Natural killer cell (primary cell): ENCODE results near the gene AQP12A. TPM values are rescaled to one million over a fixed set of nuclear protein-coding genes. Genes with fewer than 3 reads are reported as not detected.
"Not testable (repeated sequence)": the region's sequence is repeated elsewhere in the genome, so short reads cannot be mapped to it uniquely, and the experiment has no call there.

Source experiments
- ATAC-seq, 3 donors: fragments of 150-1000 bp in 2 of 3; fragments of 200-7000 bp in 1 of 3; cut with Tn5 transposase; 1 replicate in 1 of 3; 2 replicates in 2 of 3; pipeline ENCODE4 v1.10.0; 2021; ENCODE audit warnings: mild to moderate bottlenecking in 2 of 3, moderate library complexity in 2 of 3
- DNase-seq, 2 donors: peaks; one replicate each; pipeline versions ENCODE4 v3.0.0 to v3.0.0-alpha.2; 2013 to 2021; ENCODE audit warnings: mixed read lengths in 1 of 2
- H3K27ac ChIP-seq: one replicate; pipeline ENCODE4 v1.5.1; 2013; ENCODE audit warnings: mild to moderate bottlenecking, low read length
- H3K27me3 ChIP-seq: one replicate; pipeline ENCODE4 v1.6.1; 2013; ENCODE audit warnings: low read length; ENCODE audit not compliant: control insufficient read depth, insufficient read depth
- H3K36me3 ChIP-seq: one replicate; pipeline ENCODE4 v1.6.1; 2013; ENCODE audit warnings: low read length; ENCODE audit not compliant: control insufficient read depth, insufficient read depth
- H3K4me1 ChIP-seq: one replicate; pipeline ENCODE4 v1.6.1; 2013; ENCODE audit warnings: low read length; ENCODE audit not compliant: control insufficient read depth, insufficient read depth
- H3K4me3 ChIP-seq: one replicate; pipeline ENCODE4 v1.5.1; 2013; ENCODE audit warnings: low read length
- H3K9me3 ChIP-seq: one replicate; pipeline ENCODE4 v1.6.1; 2013; ENCODE audit warnings: low read length; ENCODE audit not compliant: control insufficient read depth, insufficient read depth
- H3K27ac Mint-ChIP-seq, 2 donors: one replicate each; pipeline ENCODE4 v1.8.0; 2022; ENCODE audit warnings: mild to moderate bottlenecking in 2 of 2, mixed read lengths in 2 of 2, moderate library complexity in 1 of 2
- H3K27me3 Mint-ChIP-seq, 2 donors: one replicate each; pipeline ENCODE4 v1.8.0; 2022; ENCODE audit warnings: low read depth in 2 of 2, mixed read lengths in 2 of 2
- H3K36me3 Mint-ChIP-seq: one replicate; pipeline ENCODE4 v1.8.0; 2022; ENCODE audit warnings: mixed read lengths
- H3K4me1 Mint-ChIP-seq, 2 donors: one replicate each; pipeline ENCODE4 v1.8.0; 2022; ENCODE audit warnings: mixed read lengths in 2 of 2
- H3K4me3 Mint-ChIP-seq: one replicate; pipeline ENCODE4 v1.8.0; 2022; ENCODE audit warnings: mild to moderate bottlenecking, moderate library complexity, mixed read lengths
- H3K9me3 Mint-ChIP-seq, 2 donors: one replicate each; pipeline ENCODE4 v1.8.0; 2022; ENCODE audit warnings: mixed read lengths in 2 of 2
- WGBS: methylation state at CpG from one replicate; pipeline ENCODE4 v1.1.7; 2013; ENCODE audit warnings: missing lambda C conversion rate; ENCODE audit not compliant: insufficient coverage; 5-methylcytosine and 5-hydroxymethylcytosine counted together
- intact Hi-C: fragments of 100-400 bp; cut with micrococcal nuclease; formaldehyde crosslinking; loops from one replicate; pipeline ENCODE4 v1.14.2; 2022
- total RNA-seq, 4 donors: library from RNA; stranded (reverse); fragments of 120-200 nt in 1 of 4; gene quantifications; one replicate each; pipeline versions ENCODE4 v1.2.3 to v1.2.4, GENCODE V29; 2013 to 2022
- TF ChIP-seq, protein P1 (sequence below): fragments of 200-600 bp; IDR thresholded peaks from one replicate; pipeline ENCODE4 v1.8.0; 2022; ENCODE audit warnings: antibody characterized with exemption

AQP12A gene
- total RNA-seq, 3 donors from 2014 or later (not counting 1 experiment from before 2014, with no cell fraction given): not detected

DNA sequence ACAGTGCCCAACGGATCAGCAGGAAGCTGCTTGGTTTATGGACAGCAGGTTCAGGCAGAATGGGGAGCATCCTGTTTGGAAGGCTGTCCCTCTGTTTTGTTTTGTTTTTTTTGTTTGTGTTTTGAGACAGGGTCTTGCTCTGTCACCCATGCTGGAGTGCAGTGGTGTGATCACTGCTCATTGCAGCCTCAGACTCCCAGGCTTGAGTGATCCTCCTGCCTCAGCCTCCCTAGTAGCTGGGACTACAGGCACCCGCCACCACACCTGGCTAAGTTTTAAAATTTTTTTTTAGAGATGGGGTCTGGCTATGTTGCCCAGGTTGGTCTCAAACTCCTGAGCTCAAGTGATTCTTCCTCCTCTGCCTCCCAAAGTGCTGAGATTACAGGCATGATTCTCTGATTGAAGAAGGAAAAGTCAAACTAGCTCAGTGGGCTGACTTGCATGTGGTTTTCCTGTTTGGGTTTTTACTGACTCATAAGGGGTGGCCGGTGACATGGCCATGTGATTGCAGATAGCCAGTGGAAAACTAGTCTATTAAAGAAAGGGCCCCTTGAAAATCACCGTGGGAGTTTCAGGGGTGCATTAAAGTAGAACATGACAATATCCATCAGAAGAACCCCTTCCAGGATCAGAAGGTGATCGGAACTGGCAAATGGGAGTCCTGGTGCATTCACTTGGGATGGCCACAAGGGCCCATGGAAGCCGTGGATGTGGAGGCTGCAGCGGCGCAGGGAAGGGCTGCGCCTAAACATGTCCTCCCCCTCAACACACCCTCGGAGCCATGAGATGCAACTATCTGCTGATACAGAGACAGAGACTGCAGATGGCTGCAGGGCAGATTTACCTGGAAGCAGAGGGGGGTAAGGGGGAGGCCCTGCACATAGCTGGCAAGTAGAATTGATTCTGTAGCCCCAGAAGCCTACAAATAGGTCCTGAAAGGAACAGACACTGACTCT lies 35.5 kb upstream of the AQP12A start:
- Mint-ChIP-seq H3K4me3 (peak overlapping the region; percentile 13), H3K27me3 (peaks cover 17 to 25% of the 10 kb centered on the region in 2 donors), H3K27ac (peak overlapping the region; percentile 50 to 82), H3K36me3 (no peaks in the 10 kb centered on the region), H3K9me3 (no peaks in the 10 kb centered on the region), H3K4me1 (peaks cover 9 to 21% of the 10 kb centered on the region in 2 donors)
- intact Hi-C loops: loop anchor here (5.0 kb wide), 1 partner anchor 34 kb away; no protein-coding TSS in a partner anchor
- ATAC-seq (peak; percentile 85 to 99 (median 97)), DNase-seq (peak in 1 of 2 donors; percentile 39)
- WGBS: 52% methylated on average over 7 of the region's 10 CpGs
- H3K4me3 ChIP-seq: no peak overlapping the region
- H3K27me3 ChIP-seq: no peaks in the 10 kb centered on the region
- TF ChIP-seq, protein P1, sequence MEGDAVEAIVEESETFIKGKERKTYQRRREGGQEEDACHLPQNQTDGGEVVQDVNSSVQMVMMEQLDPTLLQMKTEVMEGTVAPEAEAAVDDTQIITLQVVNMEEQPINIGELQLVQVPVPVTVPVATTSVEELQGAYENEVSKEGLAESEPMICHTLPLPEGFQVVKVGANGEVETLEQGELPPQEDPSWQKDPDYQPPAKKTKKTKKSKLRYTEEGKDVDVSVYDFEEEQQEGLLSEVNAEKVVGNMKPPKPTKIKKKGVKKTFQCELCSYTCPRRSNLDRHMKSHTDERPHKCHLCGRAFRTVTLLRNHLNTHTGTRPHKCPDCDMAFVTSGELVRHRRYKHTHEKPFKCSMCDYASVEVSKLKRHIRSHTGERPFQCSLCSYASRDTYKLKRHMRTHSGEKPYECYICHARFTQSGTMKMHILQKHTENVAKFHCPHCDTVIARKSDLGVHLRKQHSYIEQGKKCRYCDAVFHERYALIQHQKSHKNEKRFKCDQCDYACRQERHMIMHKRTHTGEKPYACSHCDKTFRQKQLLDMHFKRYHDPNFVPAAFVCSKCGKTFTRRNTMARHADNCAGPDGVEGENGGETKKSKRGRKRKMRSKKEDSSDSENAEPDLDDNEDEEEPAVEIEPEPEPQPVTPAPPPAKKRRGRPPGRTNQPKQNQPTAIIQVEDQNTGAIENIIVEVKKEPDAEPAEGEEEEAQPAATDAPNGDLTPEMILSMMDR: no peak
- H3K4me1 ChIP-seq: peaks cover 18% of the 10 kb centered on the region
- H3K36me3 ChIP-seq: no peaks in the 10 kb centered on the region
- no peaks in the 10 kb centered on the region for H3K9me3 ChIP-seq
- no peak overlapping the region for H3K27ac ChIP-seq

GRCh38 chr2:240659883-240660282 lies 31.8 kb upstream of the AQP12A start:
- H3K36me3 Mint-ChIP-seq, H3K9me3 Mint-ChIP-seq, H3K27ac Mint-ChIP-seq, H3K4me3 Mint-ChIP-seq, DNase-seq, ATAC-seq, H3K4me3 ChIP-seq, H3K9me3 ChIP-seq, H3K27me3 ChIP-seq, H3K36me3 ChIP-seq, H3K27ac ChIP-seq: not testable (repeated sequence)
- intact Hi-C loops: loop anchor here (5.0 kb wide), 1 partner anchor 38 kb away; no protein-coding TSS in a partner anchor
- H3K4me1 ChIP-seq: peaks cover 18% of the 10 kb centered on the region
- Mint-ChIP-seq H3K4me1 (peaks cover 9 to 15% of the 10 kb centered on the region in 2 donors), H3K27me3 (peaks cover 23 to 26% of the 10 kb centered on the region in 2 donors)
- WGBS: 100% methylated on average over 4 of the region's 7 CpGs

DNA sequence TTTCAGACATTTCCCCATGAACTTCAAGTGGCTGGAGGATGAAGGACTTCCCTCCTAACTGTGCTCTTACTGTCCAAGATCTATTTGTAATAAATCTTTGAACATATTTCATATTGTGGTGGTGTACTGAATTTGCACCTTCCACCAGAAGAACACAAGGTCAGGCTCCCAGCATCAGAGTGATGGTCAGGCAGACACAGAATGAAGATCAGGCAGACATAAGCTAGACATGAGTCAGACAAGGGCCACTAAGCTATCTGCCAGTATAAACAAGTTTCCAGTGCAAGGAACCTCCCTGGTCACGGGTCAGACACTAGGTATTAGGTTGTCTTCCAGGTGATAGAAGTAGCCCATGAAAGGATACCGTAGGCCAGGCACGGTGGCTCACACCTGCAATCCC lies 29.0 kb upstream of the AQP12A start:
- Histone ChIP-seq H3K27ac (no peak overlapping the region), H3K4me1 (no peaks in the 10 kb centered on the region), H3K4me3 (no peak overlapping the region), H3K36me3 (no peaks in the 10 kb centered on the region), H3K27me3 (peaks cover 10% of the 10 kb centered on the region), H3K9me3 (peaks cover 3% of the 10 kb centered on the region)
- TF ChIP-seq, protein P1: no peak
- 96% methylated on average over 3 of the region's 3 CpGs for WGBS
- intact Hi-C loops: no loop called here
- Mint-ChIP-seq H3K27ac (no peak overlapping the region), H3K27me3 (peaks cover 28 to 49% of the 10 kb centered on the region in 2 donors), H3K9me3 (peaks cover 6 to 7% of the 10 kb centered on the region in 2 donors), H3K36me3 (peaks cover 18% of the 10 kb centered on the region), H3K4me3 (no peak overlapping the region), H3K4me1 (no peaks in the 10 kb centered on the region)
- ATAC-seq: no peak
- DNase-seq: no peak

DNA sequence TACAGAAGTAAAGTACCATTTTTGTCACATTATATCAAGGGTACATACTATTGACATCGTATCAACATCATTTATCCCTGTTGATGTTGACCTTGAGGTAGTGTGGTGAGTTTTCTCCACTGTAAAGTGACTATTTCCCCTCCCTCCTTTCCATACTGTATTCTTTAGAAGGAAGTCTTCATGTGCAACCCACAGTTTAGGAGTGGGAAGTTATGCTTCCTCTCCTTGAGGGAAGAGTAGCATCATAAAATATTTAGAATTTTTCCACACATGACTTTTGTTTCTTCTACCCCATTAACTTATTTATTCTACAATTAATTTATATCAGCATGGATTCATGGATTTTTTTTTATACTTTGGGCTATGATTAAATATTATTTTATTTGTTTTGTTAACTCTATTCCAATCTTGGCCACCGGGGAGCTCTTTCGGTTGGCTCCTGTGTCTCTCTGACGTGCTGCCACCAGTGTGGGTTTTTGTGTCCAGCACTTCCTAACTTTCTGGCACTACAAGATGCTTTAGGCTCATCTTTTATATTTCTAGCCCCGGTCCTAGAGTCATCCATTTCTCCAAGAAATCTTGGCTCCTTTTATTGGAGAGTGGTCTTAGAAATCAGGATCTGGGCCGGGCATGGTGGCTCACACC lies 28.0 kb upstream of the AQP12A start:
- 89% methylated on average over 5 of the region's 6 CpGs for WGBS
- TF ChIP-seq, protein P1: no peak
- Mint-ChIP-seq H3K27me3 (peaks cover 35 to 59% of the 10 kb centered on the region in 2 donors), H3K36me3 (peaks cover 18% of the 10 kb centered on the region), H3K9me3 (peaks cover 6 to 7% of the 10 kb centered on the region in 2 donors), H3K27ac (no peak overlapping the region), H3K4me3 (no peak overlapping the region), H3K4me1 (no peaks in the 10 kb centered on the region)
- Histone ChIP-seq H3K9me3 (peaks cover 3% of the 10 kb centered on the region), H3K27me3 (peaks cover 10% of the 10 kb centered on the region), H3K4me3 (no peak overlapping the region), H3K27ac (no peak overlapping the region), H3K36me3 (no peaks in the 10 kb centered on the region), H3K4me1 (no peaks in the 10 kb centered on the region)
- no peak for ATAC-seq
- intact Hi-C loops: no loop called here
- DNase-seq: no peak
